CD14-positive monocyte (primary cell): ENCODE results near the gene ANO4. TPM values are rescaled to one million over a fixed set of nuclear protein-coding genes. Genes with fewer than 3 reads are reported as not detected.

ENCODE experiments used
- DNase-seq, 3 donors: peaks; one replicate each; pipeline ENCODE4 v3.0.0-alpha.2; 2011 to 2022
- H2AFZ ChIP-seq: 2 replicates; pipeline ENCODE4 v1.6.0; 2012; ENCODE audit warnings: mild to moderate bottlenecking, low read depth, low read length, inconsistent platforms; ENCODE audit not compliant: insufficient read depth, poor library complexity, severe bottlenecking
- H3K27ac ChIP-seq, 2 donors: 1 replicate in 1 of 2; 2 replicates in 1 of 2; pipeline ENCODE4 v1.5.1; 2012 to 2013; ENCODE audit warnings: low read length in 2 of 2, control low read depth in 1 of 2, inconsistent platforms in 1 of 2, low read depth in 1 of 2, mild to moderate bottlenecking in 1 of 2
- H3K27me3 ChIP-seq, 2 donors: one replicate each; pipeline versions ENCODE4 v1.6.0 to v1.6.1; 2011 to 2013; ENCODE audit warnings: low read length in 2 of 2; ENCODE audit not compliant: control insufficient read depth in 2 of 2, insufficient read depth in 2 of 2
- H3K36me3 ChIP-seq, 2 donors: replicated peaks in 1 of 2; 1 replicate in 1 of 2; 2 replicates in 1 of 2; pipeline versions ENCODE4 v1.5.1 to v1.6.1; 2012 to 2013; ENCODE audit warnings: low read length in 2 of 2, control low read depth in 1 of 2, inconsistent platforms in 1 of 2, mild to moderate bottlenecking in 1 of 2; ENCODE audit not compliant: insufficient read depth in 2 of 2, control insufficient read depth in 1 of 2
- H3K4me1 ChIP-seq, 2 donors: 1 replicate in 1 of 2; 2 replicates in 1 of 2; pipeline versions ENCODE4 v1.5.1 to v1.6.1; 2012 to 2013; ENCODE audit warnings: low read length in 2 of 2, control low read depth in 1 of 2, inconsistent platforms in 1 of 2, mild to moderate bottlenecking in 1 of 2, moderate library complexity in 1 of 2; ENCODE audit not compliant: insufficient read depth in 2 of 2, control insufficient read depth in 1 of 2
- H3K4me2 ChIP-seq: replicated peaks from 2 replicates; pipeline ENCODE3; 2012; ENCODE audit warnings: low read length, moderate library complexity, mild to moderate bottlenecking; ENCODE audit not compliant: poor library complexity, severe bottlenecking; ENCODE audit errors: extremely low read depth
- H3K4me3 ChIP-seq, 3 experiments: fragments of 200-600 bp in 1 of 3; sonication (generic) in 1 of 3; replicated peaks in 1 of 3; 1 replicate in 2 of 3; 2 replicates in 1 of 3; pipeline ENCODE4 v1.5.1; 2011 to 2013; ENCODE audit warnings: low read length in 3 of 3, mild to moderate bottlenecking in 3 of 3, control low read depth in 2 of 3, low read depth in 2 of 3, inconsistent platforms in 1 of 3, moderate library complexity in 1 of 3
- H3K79me2 ChIP-seq: 2 replicates; pipeline ENCODE4 v1.6.0; 2012; ENCODE audit warnings: mild to moderate bottlenecking, control low read depth, inconsistent platforms, low read length, moderate library complexity; ENCODE audit not compliant: insufficient read depth
- H3K9ac ChIP-seq: 2 replicates; pipeline ENCODE4 v1.6.0; 2017; ENCODE audit warnings: low read length, mild to moderate bottlenecking; ENCODE audit not compliant: insufficient read depth, poor library complexity, severe bottlenecking
- H3K9me3 ChIP-seq, 2 donors: replicated peaks in 1 of 2; 1 replicate in 1 of 2; 2 replicates in 1 of 2; pipeline versions ENCODE4 v1.5.1 to v1.6.1; 2012 to 2013; ENCODE audit warnings: low read length in 2 of 2, control low read depth in 1 of 2; ENCODE audit not compliant: control insufficient read depth in 1 of 2, insufficient read depth in 1 of 2
- H4K20me1 ChIP-seq: 2 replicates; pipeline ENCODE4 v1.6.0; 2012; ENCODE audit warnings: mild to moderate bottlenecking, low read length, control low read depth, moderate library complexity; ENCODE audit not compliant: insufficient read depth
- H3K27ac Mint-ChIP-seq, 7 donors: one replicate each; pipeline ENCODE4 v1.8.0; 2020; ENCODE audit warnings: mild to moderate bottlenecking in 7 of 7, mixed read lengths in 7 of 7, moderate library complexity in 6 of 7, inconsistent platforms in 2 of 7
- H3K27me3 Mint-ChIP-seq, 3 donors: one replicate each; pipeline ENCODE4 v1.8.0; 2021 to 2022; ENCODE audit warnings: low read depth in 3 of 3, mild to moderate bottlenecking in 3 of 3, mixed read lengths in 3 of 3, moderate library complexity in 3 of 3, inconsistent platforms in 1 of 3
- H3K36me3 Mint-ChIP-seq, 2 donors: one replicate each; pipeline ENCODE4 v1.8.0; 2020; ENCODE audit warnings: mixed read lengths in 2 of 2, inconsistent platforms in 1 of 2, mild to moderate bottlenecking in 1 of 2
- H3K4me1 Mint-ChIP-seq: one replicate; pipeline ENCODE4 v1.8.0; 2020; ENCODE audit warnings: mild to moderate bottlenecking, mixed read lengths
- H3K4me3 Mint-ChIP-seq, 2 donors: one replicate each; pipeline ENCODE4 v1.8.0; 2020; ENCODE audit warnings: mild to moderate bottlenecking in 2 of 2, mixed read lengths in 2 of 2, moderate library complexity in 1 of 2
- H3K9me3 Mint-ChIP-seq, 7 donors: one replicate each; pipeline ENCODE4 v1.8.0; 2020 to 2022; ENCODE audit warnings: mixed read lengths in 7 of 7, mild to moderate bottlenecking in 6 of 7, moderate library complexity in 6 of 7, inconsistent platforms in 2 of 7
- CTCF ChIP-seq: fragments of 200-600 bp; IDR thresholded peaks from one replicate; pipeline ENCODE4 v1.8.0; 2022; ENCODE audit warnings: antibody characterized with exemption, mild to moderate bottlenecking
- WGBS: methylation state at CpG from one replicate; pipeline ENCODE4 v1.1.5; 2013; ENCODE audit warnings: missing lambda C conversion rate; ENCODE audit not compliant: insufficient coverage; 5-methylcytosine and 5-hydroxymethylcytosine counted together
- intact Hi-C, 2 donors: fragments of 100-400 bp; cut with micrococcal nuclease; formaldehyde crosslinking; loops; one replicate each; pipeline versions ENCODE4 v1.15.0 to v1.15.1; 2023
- polyA plus RNA-seq, 3 donors: library from polyadenylated mRNA; depleted of rRNA in 1 of 3; unstranded in 2 of 3; stranded (reverse) in 1 of 3; fragments of 300-500 nt in 2 of 3; fragments of >200 nt in 1 of 3; fragmentation: Illumina TruSeq in 2 of 3; gene quantifications; 1 replicate in 2 of 3; 2 replicates in 1 of 3; pipeline ENCODE4 v1.2.3, GENCODE V29; 2012 to 2021

Gene ANO4
- polyA plus RNA-seq, 3 donors: not detected

GRCh38 chr12:100900808-100901207 lies 106.2 kb downstream of the ANO4 start:
- WGBS: no CpG with 5 or more reads among the region's 2 CpGs
- H3K9me3 ChIP-seq: no peaks in the 10 kb centered on the region
- no peaks in the 10 kb centered on the region for H3K79me2 ChIP-seq
- Mint-ChIP-seq H3K36me3 (no peaks in the 10 kb centered on the region), H3K27me3 (peaks cover 0 to 1% (median 0%) of the 10 kb centered on the region in 3 donors), H3K4me1 (no peaks in the 10 kb centered on the region), H3K4me3 (no peak overlapping the region), H3K27ac (no peak overlapping the region), H3K9me3 (peaks cover 0 to 2% (median 0%) of the 10 kb centered on the region in 7 donors)
- H3K27me3 ChIP-seq: no peaks in the 10 kb centered on the region
- H3K4me2 ChIP-seq: no peak overlapping the region
- H4K20me1 ChIP-seq: no peaks in the 10 kb centered on the region
- no peaks in the 10 kb centered on the region for H3K36me3 ChIP-seq
- H2AFZ ChIP-seq: no peak overlapping the region
- no peak overlapping the region for H3K4me3 ChIP-seq
- H3K9ac ChIP-seq: no peak overlapping the region
- H3K27ac ChIP-seq: no peak overlapping the region
- intact Hi-C loops: no loop called here
- TF ChIP-seq CTCF: no peak
- DNase-seq: no peak
- no peaks in the 10 kb centered on the region for H3K4me1 ChIP-seq

- Histone ChIP-seq H3K9ac (no peak overlapping the region), H3K27me3 (no peaks in the 10 kb centered on the region), H3K9me3 (no peaks in the 10 kb centered on the region), H3K4me2 (no peak overlapping the region), H4K20me1 (no peaks in the 10 kb centered on the region), H3K27ac (no peak overlapping the region), H3K4me1 (no peaks in the 10 kb centered on the region), H3K4me3 (no peak overlapping the region), H3K36me3 (no peaks in the 10 kb centered on the region), H3K79me2 (no peaks in the 10 kb centered on the region), H2AFZ (no peak overlapping the region)
- Mint-ChIP-seq H3K27me3 (peaks cover 0 to 1% (median 0%) of the 10 kb centered on the region in 3 donors), H3K9me3 (peaks cover 0 to 2% (median 0%) of the 10 kb centered on the region in 7 donors), H3K36me3 (no peaks in the 10 kb centered on the region), H3K27ac (no peak overlapping the region), H3K4me1 (no peaks in the 10 kb centered on the region), H3K4me3 (no peak overlapping the region)
- 100% methylated on average over 1 of the region's 1 CpG for WGBS
- intact Hi-C loops: no loop called here
- no peak for DNase-seq
- no peak for TF ChIP-seq CTCF
Measured at GRCh38 chr12:100901266-100901665, 106.7 kb downstream of the ANO4 start.
